H1 (cell line): Measurements from ENCODE around the gene ARMC5. TPM values are rescaled to one million over a fixed set of nuclear protein-coding genes. Genes with fewer than 3 reads are reported as not detected.

Experiments used
- CTCF ChIA-PET: fragments of 300-600 bp; sonication (Branson Sonifier 250); formaldehyde crosslinking; loops from one replicate; lab custom pipeline; 2021; ENCODE audit not compliant: partially characterized antibody; lab: Charles Lee
- POLR2A ChIA-PET: fragments of 300-600 bp; sonication (Branson Sonifier 250); formaldehyde crosslinking; loops from one replicate; lab custom pipeline; 2021; ENCODE audit warnings: inconsistent platforms; ENCODE audit not compliant: partially characterized antibody; lab: Charles Lee
- DNase-seq, 2 experiments: peaks; one replicate each; pipeline versions ENCODE4 v3.0.0 to v3.0.0-alpha.2; 2010 to 2022; ENCODE audit warnings: low spot score in 2 of 2, low read depth in 1 of 2, mixed read lengths in 1 of 2
- FAIRE-seq: peaks from 2 replicates; lab custom pipeline; 2011; peaks lifted over from hg19 to GRCh38; lab: Jason Lieb, UNC
- H2AFZ ChIP-seq: 2 replicates; pipeline ENCODE4 v1.8.1; 2012; ENCODE audit warnings: low read length, inconsistent platforms
- H2AK5ac ChIP-seq: 2 replicates; pipeline ENCODE4 v1.6.1; 2013; ENCODE audit warnings: low read depth, low read length
- H2BK120ac ChIP-seq: replicated peaks from 2 replicates; pipeline ENCODE3; 2013; ENCODE audit warnings: low read depth, low read length, inconsistent platforms
- H2BK12ac ChIP-seq: 2 replicates; pipeline ENCODE4 v1.6.1; 2013; ENCODE audit warnings: low read depth, low read length
- H2BK15ac ChIP-seq: 2 replicates; pipeline ENCODE4 v1.6.1; 2013; ENCODE audit warnings: low read length
- H2BK20ac ChIP-seq: 2 replicates; pipeline ENCODE4 v1.6.1; 2013; ENCODE audit warnings: low read length
- H2BK5ac ChIP-seq: 2 replicates; pipeline ENCODE4 v1.6.1; 2013; ENCODE audit warnings: low read depth, low read length
- H3K14ac ChIP-seq: 2 replicates; pipeline ENCODE4 v1.6.1; 2013; ENCODE audit warnings: inconsistent platforms; ENCODE audit not compliant: insufficient read length
- H3K18ac ChIP-seq: 2 replicates; pipeline ENCODE4 v1.6.1; 2013; ENCODE audit warnings: low read length; ENCODE audit errors: extremely low read depth
- H3K23ac ChIP-seq: 2 replicates; pipeline ENCODE4 v1.6.1; 2013; ENCODE audit warnings: inconsistent platforms; ENCODE audit not compliant: insufficient read length
- H3K23me2 ChIP-seq: 2 replicates; pipeline ENCODE4 v1.6.1; 2013; ENCODE audit warnings: low read depth, low read length
- H3K27ac ChIP-seq: 2 replicates; pipeline ENCODE4 v1.6.1; 2011; ENCODE audit warnings: low read depth, low read length, inconsistent platforms
- H3K27me3 ChIP-seq, 4 experiments: replicated peaks in 1 of 4; 1 replicate in 1 of 4; 2 replicates in 3 of 4; pipeline versions ENCODE4 v1.6.1 to v1.8.1; 2011 to 2013; ENCODE audit warnings: low read length in 3 of 4, mild to moderate bottlenecking in 3 of 4, inconsistent platforms in 2 of 4, mixed read lengths in 2 of 4, moderate library complexity in 1 of 4; ENCODE audit not compliant: control insufficient read depth in 3 of 4, insufficient read depth in 3 of 4; ENCODE audit errors: extremely low read depth in 1 of 4
- H3K36me3 ChIP-seq, 4 experiments: 2 replicates each; pipeline versions ENCODE4 v1.6.1 to v1.8.1; 2011 to 2013; ENCODE audit warnings: mild to moderate bottlenecking in 4 of 4, low read length in 3 of 4, moderate library complexity in 2 of 4, control low read depth in 1 of 4, inconsistent platforms in 1 of 4; ENCODE audit not compliant: insufficient read depth in 4 of 4, control insufficient read depth in 2 of 4
- H3K4ac ChIP-seq: replicated peaks from 2 replicates; pipeline ENCODE3; 2013; ENCODE audit warnings: low read length, low read depth, mixed read lengths, inconsistent platforms; ENCODE audit not compliant: insufficient read length
- H3K4me1 ChIP-seq, 4 experiments: replicated peaks in 1 of 4; 1 replicate in 1 of 4; 2 replicates in 3 of 4; pipeline versions ENCODE4 v1.6.1 to v1.8.1; 2011 to 2013; ENCODE audit warnings: low read length in 3 of 4, inconsistent platforms in 2 of 4, mixed read lengths in 1 of 4; ENCODE audit not compliant: insufficient read depth in 4 of 4, control insufficient read depth in 3 of 4
- H3K4me2 ChIP-seq, 2 experiments: 2 replicates each; pipeline versions ENCODE4 v1.6.1 to v1.8.1; 2011 to 2013; ENCODE audit warnings: low read depth in 2 of 2, low read length in 2 of 2, control low read depth in 1 of 2, inconsistent platforms in 1 of 2, mild to moderate bottlenecking in 1 of 2; ENCODE audit not compliant: insufficient read depth in 1 of 2
- H3K4me3 ChIP-seq, 4 experiments: fragments of 200-600, 300-600 bp in 1 of 4; sonication (generic), shearing (Covaris generic), sonication (Bioruptor Twin) in 1 of 4; 2 replicates each; pipeline versions ENCODE4 v1.5.1 to v1.8.1; 2011 to 2016; ENCODE audit warnings: low read length in 4 of 4, low read depth in 3 of 4, control low read depth in 2 of 4, inconsistent platforms in 2 of 4, mild to moderate bottlenecking in 2 of 4, mixed read lengths in 1 of 4, moderate library complexity in 1 of 4; ENCODE audit not compliant: insufficient read depth in 2 of 4; ENCODE audit errors: extremely low read depth in 1 of 4
- H3K56ac ChIP-seq: replicated peaks from 2 replicates; pipeline ENCODE3; 2013; ENCODE audit warnings: low read depth, mild to moderate bottlenecking, mixed read lengths, low read length, inconsistent platforms; ENCODE audit not compliant: insufficient read length
- H3K79me1 ChIP-seq: 2 replicates; pipeline ENCODE4 v1.6.1; 2013; ENCODE audit warnings: low read depth, low read length, control low read depth
- H3K79me2 ChIP-seq, 2 experiments: 2 replicates each; pipeline versions ENCODE4 v1.6.1 to v1.8.1; 2012 to 2013; ENCODE audit warnings: low read length in 2 of 2, mild to moderate bottlenecking in 2 of 2, inconsistent platforms in 1 of 2; ENCODE audit not compliant: insufficient read depth in 2 of 2, control insufficient read depth in 1 of 2
- H3K9ac ChIP-seq, 4 experiments: replicated peaks in 1 of 4; 1 replicate in 1 of 4; 2 replicates in 3 of 4; pipeline versions ENCODE4 v1.6.1 to v1.8.1; 2011 to 2013; ENCODE audit warnings: low read depth in 3 of 4, low read length in 3 of 4, control low read depth in 2 of 4, mild to moderate bottlenecking in 2 of 4, moderate library complexity in 2 of 4, inconsistent platforms in 1 of 4; ENCODE audit errors: extremely low read depth in 1 of 4
- H3K9me3 ChIP-seq, 2 experiments: 2 replicates each; pipeline versions ENCODE4 v1.6.1 to v1.8.1; 2012 to 2013; ENCODE audit warnings: mild to moderate bottlenecking in 2 of 2, moderate library complexity in 2 of 2, control low read depth in 1 of 2, inconsistent platforms in 1 of 2, low read depth in 1 of 2, low read length in 1 of 2, mixed read lengths in 1 of 2; ENCODE audit not compliant: insufficient read depth in 2 of 2
- H4K20me1 ChIP-seq, 2 experiments: replicated peaks in 1 of 2; 2 replicates each; pipeline versions ENCODE3 to v1.8.1; 2011 to 2013; ENCODE audit warnings: inconsistent platforms in 2 of 2, low read length in 2 of 2, mild to moderate bottlenecking in 1 of 2; ENCODE audit not compliant: insufficient read depth in 2 of 2, control insufficient read depth in 1 of 2
- H4K5ac ChIP-seq: 2 replicates; pipeline ENCODE4 v1.6.1; 2013; ENCODE audit warnings: low read length, low read depth, mixed read lengths, inconsistent platforms; ENCODE audit not compliant: insufficient read length
- H4K8ac ChIP-seq: 2 replicates; pipeline ENCODE4 v1.8.0; 2013; ENCODE audit warnings: mild to moderate bottlenecking, moderate library complexity, low read length, inconsistent platforms; ENCODE audit not compliant: insufficient read depth; ENCODE audit errors: extremely low read depth
- H4K91ac ChIP-seq: replicated peaks from 2 replicates; pipeline ENCODE3; 2013; ENCODE audit warnings: low read length, mixed read lengths, inconsistent platforms; ENCODE audit not compliant: insufficient read length
- CHD2 ChIP-seq: IDR thresholded peaks from 2 replicates; pipeline ENCODE4 v1.6.1; 2012; ENCODE audit warnings: low read length, improper control_type of control experiment
- EGR1 ChIP-seq: IDR thresholded peaks from 2 replicates; pipeline ENCODE4 v1.6.1; 2011; ENCODE audit warnings: low read depth, low read length, borderline replicate concordance
- FOSL1 ChIP-seq: IDR thresholded peaks from 2 replicates; pipeline ENCODE4 v1.6.1; 2011; ENCODE audit warnings: mild to moderate bottlenecking, low read depth, low read length, moderate library complexity; ENCODE audit not compliant: insufficient read depth
- POLR2A ChIP-seq, 2 experiments: IDR thresholded peaks; 1 replicate in 1 of 2; 2 replicates in 1 of 2; pipeline ENCODE4 v1.6.1; 2011; ENCODE audit warnings: low read depth in 2 of 2, low read length in 2 of 2, mild to moderate bottlenecking in 2 of 2; ENCODE audit errors: control extremely low read depth in 1 of 2
- SP4 ChIP-seq: IDR thresholded peaks from 2 replicates; pipeline ENCODE4 v1.6.1; 2012; ENCODE audit warnings: low read length, inconsistent platforms
- SUZ12 ChIP-seq: fragments of 200-600 bp; sonication (generic); IDR thresholded peaks from 2 replicates; pipeline ENCODE4 v1.6.1; 2012; ENCODE audit warnings: mild to moderate bottlenecking, inconsistent platforms, low read length, moderate library complexity, mixed read lengths
- TAF7 ChIP-seq: optimal IDR thresholded peaks from 2 replicates; pipeline ENCODE3; 2011; ENCODE audit warnings: low read depth, mild to moderate bottlenecking, inconsistent platforms, low read length, moderate library complexity, borderline replicate concordance
- WGBS, 2 experiments: shearing (Covaris generic) in 1 of 2; methylation state at CpG; one replicate each; pipeline versions ENCODE4 v1.1.6 to v1.1.7; 2013 to 2015; ENCODE audit warnings: low lambda C conversion rate in 2 of 2, mixed read lengths in 2 of 2, inconsistent platforms in 1 of 2, low coverage in 1 of 2, missing lambda C conversion rate in 1 of 2; ENCODE audit not compliant: insufficient replicate concordance in 2 of 2, insufficient coverage in 1 of 2, insufficient read length in 1 of 2; ENCODE audit errors: extremely low coverage in 1 of 2, missing lambda C conversion rate in 1 of 2; 5-methylcytosine and 5-hydroxymethylcytosine counted together
- polyA plus RNA-seq, 7 experiments: library from polyadenylated mRNA; depleted of rRNA in 3 of 7; stranded (reverse) in 5 of 7; unstranded in 2 of 7; fragments of >200 nt in 5 of 7; fragments of 200-250 nt in 2 of 7; gene quantifications; 1 replicate in 5 of 7; 2 replicates in 1 of 7; 4 replicates in 1 of 7; pipeline versions ENCODE4 v1.2.1 to v1.2.3, GENCODE V29; 2011 to 2013; ENCODE audit warnings: missing spikeins in 2 of 7, mixed read lengths in 2 of 7
- total RNA-seq: library from RNA; stranded (reverse); fragmentation: NEBNext Ultra II Directional; extraction: Animal tissue kit (Norgen Biotek cat#: 25700); gene quantifications from 2 replicates; pipeline ENCODE4 v1.2.1, GENCODE V29; 2021

The ARMC5 gene
- total and polyA plus RNA-seq, 2 of the 8 experiments (the other 6 are each of a cell fraction or from before 2014, with no cell fraction given), result 7.8 to 8.7 TPM

DNA sequence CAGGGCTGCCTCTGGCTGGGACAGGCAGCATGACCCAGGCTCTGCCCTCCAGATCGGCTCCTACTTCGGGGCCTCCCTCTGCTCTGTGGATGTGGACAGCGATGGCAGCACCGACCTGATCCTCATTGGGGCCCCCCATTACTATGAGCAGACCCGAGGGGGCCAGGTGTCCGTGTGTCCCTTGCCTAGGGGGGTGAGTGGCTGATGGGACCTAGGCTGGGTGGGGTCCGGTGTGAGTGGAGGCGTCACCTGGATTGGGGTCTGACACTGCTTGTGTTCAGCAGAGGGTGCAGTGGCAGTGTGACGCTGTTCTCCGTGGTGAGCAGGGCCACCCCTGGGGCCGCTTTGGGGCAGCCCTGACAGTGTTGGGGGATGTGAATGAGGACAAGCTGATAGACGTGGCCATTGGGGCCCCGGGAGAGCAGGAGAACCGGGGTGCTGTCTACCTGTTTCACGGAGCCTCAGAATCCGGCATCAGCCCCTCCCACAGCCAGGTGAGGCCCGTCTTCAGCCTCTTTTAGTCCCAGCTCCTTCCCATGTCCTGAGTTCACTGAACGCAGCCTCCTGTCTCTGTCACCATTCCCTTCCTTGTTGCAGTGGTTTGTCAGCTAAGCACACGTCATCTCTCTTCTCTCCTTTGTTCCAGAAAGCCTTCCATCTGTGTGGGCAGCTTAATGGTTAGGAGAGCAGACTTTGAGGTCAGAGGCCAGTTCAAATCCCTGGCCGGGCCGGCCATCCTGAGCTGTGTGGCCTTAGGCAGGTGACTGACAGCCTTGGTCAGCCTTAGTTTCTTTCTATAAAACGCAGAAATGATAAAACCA, 48.1 kb upstream of the ARMC5 start:
- FAIRE-seq, result no peak
- Histone ChIP-seq H3K9me3 (no peaks in the 10 kb centered on the region), H3K4ac (no peak overlapping the region), H3K36me3 (no peaks in the 10 kb centered on the region), H4K8ac (no peak overlapping the region; the same call in 1 of the 2 replicates), H2BK120ac (no peak overlapping the region), H4K91ac (no peak overlapping the region), H3K14ac (no peak overlapping the region), H3K79me1 (no peaks in the 10 kb centered on the region), H3K4me3 (no peak overlapping the region), H3K9ac (no peak overlapping the region), H3K4me1 (no peaks in the 10 kb centered on the region), H4K20me1 (no peaks in the 10 kb centered on the region), H2BK12ac (no peak overlapping the region), H3K23me2 (peaks cover 2% of the 10 kb centered on the region; the same call in 1 of the 2 replicates), H3K79me2 (no peaks in the 10 kb centered on the region), H2BK15ac (no peak overlapping the region), H3K23ac (no peak overlapping the region), H2BK20ac (no peak overlapping the region), H3K56ac (no peak overlapping the region), H2AFZ (no peak overlapping the region), H3K18ac (no peak overlapping the region), H2BK5ac (no peak overlapping the region; the same call in 1 of the 2 replicates), H4K5ac (no peak overlapping the region), H3K4me2 (no peak overlapping the region), H3K27me3 (no peaks in the 10 kb centered on the region; a peak in 1 of 7 replicates), H2AK5ac (no peak overlapping the region), H3K27ac (no peak overlapping the region)
- DNase-seq, result no peak
- 85% methylated on average over 21 of the region's 22 CpGs; no CpG with 5 or more reads in 1 of the 2 experiments for WGBS, 2 experiments
- ChIA-PET POLR2A (no interaction called here), CTCF (no interaction called here)
- TF ChIP-seq FOSL1 (no peak), TAF7 (no peak), POLR2A (IDR thresholded peaks at IDR 0.05; ENCODE audit: control extremely low read depth in 1 of 2, low read depth in 2 of 2, low read length in 2 of 2) (no peak), EGR1 (no peak), SP4 (no peak), SUZ12 (no peak), CHD2 (no peak)
